ENCODE results near the gene TXNRD1.
"Not testable (repeated sequence)": the region's sequence is repeated elsewhere in the genome, so short reads cannot be mapped to it uniquely, and the experiment has no call there.

TXNRD1 gene

DNA sequence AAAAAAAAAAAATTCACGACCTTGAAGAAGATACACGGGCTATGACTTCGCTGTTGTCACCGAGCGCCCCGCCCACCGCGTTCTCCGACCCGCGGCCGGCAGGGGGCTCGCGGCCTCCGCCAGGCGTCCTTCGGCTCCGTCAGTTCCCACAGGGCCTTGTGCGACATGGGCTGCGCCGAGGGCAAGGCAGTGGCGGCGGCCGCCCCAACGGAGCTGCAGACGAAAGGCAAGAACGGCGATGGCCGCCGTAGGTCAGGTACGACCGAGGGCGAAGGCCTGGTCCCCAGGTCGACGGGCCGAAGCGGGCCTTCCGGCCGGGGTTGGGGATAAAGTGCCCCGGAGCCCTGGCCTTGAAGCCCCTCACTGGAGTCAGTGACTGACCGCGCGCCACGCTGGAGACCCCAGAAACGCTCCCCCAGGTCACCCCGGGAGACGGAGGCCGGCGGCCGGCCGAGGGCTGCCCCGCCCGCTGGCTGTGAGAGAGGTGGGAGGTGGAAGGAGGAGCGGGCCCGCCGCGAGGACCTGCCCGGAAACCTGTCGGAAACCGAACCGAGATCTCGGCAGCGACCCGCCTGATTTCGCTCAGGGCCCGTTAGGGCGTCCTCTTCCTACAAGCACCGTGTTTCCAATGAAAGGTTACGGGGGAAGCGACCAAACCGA lies at the start of gene TXNRD1:
TXNRD1 (plus strand) TSS at position 142 of the 660 bp plus-strand sequence; CDS start at position 166, 24 bp downstream.
- DNase-seq (ENCODE audit: low read depth): peak; percentile 76

DNA sequence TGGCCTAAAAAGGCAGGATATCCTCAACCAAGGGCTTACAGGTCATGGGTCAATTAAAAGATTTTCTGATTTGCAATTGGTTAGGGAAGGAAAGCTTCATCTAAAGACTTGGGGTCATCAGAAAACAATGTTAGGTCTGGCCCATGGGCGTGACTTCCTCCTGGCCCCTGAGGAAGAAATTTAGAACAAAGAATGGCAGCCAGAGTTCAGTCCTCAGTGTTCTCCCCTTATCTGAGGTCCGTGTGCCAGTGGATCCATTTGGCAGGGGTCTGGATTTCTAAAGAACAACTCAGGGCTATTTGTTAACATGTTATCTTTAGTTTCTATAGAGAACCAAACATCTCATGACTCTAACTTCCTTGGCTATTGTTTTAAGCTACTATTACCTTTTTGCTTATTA lies 49.8 kb upstream of the TXNRD1 start:
- no peak for DNase-seq (ENCODE audit: low read depth)

DNA sequence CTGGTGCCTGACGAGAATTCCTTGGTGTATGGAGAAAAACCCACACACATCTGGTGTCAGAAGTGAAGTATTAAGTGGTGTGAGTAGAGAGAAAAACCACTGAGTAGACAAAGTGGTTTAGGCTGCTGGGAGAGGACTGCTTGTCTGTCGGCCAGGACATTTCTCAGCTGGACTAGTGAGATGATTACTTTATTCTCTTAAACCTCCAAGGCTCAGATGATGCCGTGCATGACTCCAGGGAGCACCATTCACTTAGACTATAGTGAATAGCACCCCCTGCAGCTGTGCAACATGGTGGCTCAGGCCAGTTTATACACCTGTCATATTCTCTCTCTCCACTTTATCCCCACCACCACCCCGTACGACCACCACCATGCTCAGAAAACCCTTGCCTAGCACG lies 49.1 kb upstream of the TXNRD1 start:
- no peak for DNase-seq (ENCODE audit: low read depth)

DNA sequence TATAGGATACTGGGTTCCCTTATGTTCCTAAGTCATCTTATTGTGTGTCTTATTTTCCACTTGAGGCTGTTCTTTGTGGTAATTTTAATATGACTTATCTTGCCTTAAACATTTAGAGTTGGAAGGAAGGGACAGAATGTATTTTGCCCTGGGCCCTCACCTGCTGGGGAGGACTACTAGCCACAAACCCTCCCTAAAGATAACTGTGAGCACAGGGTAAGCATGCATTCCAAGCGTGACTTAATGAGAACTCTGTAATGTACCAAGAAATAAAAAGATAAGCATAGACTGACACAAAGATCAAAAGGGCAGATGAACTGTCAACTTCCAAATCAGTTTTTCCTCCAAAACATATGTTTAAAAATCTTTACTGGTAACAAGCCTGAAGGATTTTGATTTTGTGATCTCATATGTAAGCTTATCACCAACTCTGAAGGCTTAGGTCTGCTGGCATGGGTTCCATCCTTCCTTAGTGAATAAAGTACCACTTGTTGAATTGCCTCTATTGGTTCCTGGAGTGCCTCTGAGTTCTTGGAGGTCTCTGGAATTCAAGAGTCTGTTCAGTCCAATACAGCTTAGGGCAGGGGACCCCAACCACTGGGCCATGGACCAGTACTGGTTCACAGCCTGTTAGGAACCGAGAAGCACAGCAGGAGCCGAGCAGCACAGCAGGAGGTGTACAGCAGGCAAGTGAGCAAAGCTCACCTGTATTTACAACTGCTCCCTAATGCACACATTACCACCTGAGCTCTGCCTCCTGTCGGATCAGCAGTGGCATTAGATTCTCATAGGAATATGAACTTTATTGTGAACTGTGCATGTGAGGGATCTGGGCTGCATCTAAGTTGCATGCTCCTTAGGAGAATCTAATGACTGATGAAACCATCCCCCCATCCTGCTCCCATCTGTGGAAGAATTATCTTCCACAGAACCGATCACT lies 47.8 kb upstream of the TXNRD1 start:
- DNase-seq (ENCODE audit: low read depth): no peak

DNA sequence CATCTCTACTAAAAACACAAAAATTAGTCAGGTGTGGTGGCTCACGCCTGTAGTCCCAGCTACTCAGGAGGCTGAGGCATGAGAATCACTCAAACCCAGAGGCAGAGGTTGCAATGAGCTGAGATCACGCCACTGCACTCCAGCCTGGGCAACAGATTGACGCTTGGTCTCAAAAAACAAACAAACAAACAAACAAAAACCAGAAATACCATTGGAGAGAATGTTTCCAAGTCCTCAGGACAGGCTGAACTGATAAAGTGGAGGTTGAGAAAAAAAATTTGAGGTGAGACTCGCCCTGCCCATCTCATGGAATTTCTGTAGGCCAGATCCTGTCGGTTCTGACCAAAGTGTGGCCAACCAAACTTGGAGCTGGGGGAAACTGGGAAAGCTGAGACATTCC lies 47.0 kb upstream of the TXNRD1 start:
- no peak for DNase-seq (ENCODE audit: low read depth)

DNA sequence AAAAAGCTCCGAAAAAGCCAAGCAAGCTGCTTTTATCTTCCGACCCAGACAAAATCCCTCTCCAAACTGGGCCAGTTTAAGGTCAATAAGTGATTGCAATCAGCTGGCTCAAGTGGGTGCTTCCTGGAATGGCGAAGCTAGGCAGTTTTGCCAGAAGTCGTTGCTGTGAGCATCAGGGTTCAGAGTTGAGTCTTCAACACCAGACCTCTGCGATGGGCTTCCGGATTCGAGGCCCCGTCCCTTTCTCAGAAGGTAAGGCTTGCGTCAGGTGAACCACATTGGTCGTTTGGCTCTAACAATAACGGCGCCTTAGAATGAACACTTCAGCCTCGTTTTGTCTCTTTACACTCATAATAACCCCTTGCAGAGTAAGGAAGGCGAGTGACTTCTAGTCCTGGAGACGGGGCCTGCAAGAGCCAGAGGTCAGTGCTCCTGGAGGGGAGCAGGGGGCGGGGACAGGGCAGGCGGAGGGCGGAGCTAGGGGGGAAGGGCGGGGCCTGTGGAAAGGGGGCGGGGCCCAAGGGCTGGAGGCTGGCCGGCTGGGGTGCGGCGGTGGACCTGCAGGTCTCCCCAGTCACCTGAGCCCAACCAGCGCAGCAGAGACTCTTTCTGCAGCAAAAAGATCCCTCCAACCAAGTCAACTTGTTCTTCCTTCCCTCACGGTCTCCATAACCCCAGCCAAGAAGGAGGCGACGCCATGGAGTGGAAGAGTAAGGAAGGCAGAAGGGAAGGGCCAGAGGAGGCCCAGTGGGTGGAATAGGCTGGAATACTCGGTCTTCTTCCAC lies 43.6 kb upstream of the TXNRD1 start:
- no peak for DNase-seq (ENCODE audit: low read depth)

DNA sequence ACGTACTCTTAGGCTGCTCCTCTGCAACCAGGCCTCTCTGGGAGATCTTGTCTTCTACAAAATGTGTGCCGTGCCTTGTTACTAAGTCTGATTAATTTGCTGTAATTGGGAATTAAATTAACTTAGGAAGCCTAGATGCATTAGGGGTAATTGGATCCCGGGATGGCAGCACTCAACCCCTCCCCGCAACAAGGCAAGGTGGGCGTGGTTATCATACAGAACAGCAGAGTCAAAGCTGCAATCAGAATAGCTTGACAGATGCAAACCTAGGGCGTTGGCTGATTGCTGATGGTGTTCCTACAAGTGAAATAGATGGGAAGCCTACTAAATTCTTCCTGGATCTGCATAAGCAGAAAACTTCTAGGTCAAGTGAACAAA lies 43.0 kb upstream of the TXNRD1 start:
- DNase-seq (ENCODE audit: low read depth): no peak

DNA sequence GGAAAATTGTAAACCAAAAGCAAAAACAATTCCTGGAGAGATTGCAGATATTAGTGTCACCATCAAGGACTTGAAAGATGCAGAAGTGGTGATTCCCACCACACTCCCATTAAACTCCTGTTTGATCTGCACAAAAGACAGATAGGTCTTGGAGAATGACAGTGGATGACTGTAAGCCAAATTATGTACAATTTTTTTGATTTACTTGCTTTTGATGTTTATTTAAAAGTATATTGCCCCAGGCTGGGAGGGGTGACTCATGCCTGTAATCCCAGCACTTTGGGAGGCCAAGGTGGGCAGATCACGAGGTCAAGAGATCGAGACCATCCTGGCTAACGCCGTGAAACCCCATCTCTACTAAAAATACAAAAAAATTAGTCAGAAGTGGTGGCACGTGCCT lies 41.8 kb upstream of the TXNRD1 start:
- DNase-seq (ENCODE audit: low read depth): not testable (repeated sequence)

DNA sequence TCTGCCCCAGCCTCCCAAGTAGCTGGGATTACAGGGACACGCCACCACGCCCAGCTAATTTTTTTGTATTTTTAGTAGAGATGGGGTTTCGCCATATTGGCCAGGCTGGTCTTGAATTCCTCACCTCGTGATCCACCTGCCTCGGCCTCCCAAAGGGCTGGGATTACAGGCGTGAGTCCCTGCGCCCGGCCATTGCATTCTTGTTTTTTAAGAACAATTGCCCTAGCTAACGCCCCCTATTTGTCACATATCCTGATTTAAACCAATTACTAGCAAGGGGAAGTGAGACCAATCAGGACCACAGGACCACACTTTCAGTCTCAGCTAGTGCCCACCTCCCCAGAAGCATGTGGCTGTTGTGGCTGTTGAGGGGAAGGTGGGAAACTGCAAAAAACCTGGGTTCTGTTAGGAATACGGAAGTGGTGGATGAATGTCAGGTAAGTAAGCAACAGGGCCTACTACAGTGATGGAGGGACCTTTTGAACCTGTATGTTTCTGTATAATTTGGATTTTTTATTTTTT lies 39.8 kb upstream of the TXNRD1 start:
- no peak for DNase-seq (ENCODE audit: low read depth)

DNA sequence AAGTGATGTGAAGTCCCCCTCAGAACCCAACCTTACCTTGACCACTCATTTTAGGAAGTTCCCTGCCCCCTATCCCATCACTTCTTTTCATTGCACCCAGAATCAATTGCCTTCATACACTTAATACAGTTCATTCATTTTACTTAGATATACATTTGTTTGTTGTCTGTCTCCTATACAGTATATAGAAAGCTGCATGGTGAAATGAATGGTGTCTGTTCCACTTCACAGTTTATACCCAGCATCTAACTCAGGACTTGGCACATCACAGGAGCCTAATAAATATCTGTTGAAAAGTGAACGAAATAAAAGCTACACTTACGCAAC lies 38.3 kb upstream of the TXNRD1 start:
- no peak for DNase-seq (ENCODE audit: low read depth)

DNA sequence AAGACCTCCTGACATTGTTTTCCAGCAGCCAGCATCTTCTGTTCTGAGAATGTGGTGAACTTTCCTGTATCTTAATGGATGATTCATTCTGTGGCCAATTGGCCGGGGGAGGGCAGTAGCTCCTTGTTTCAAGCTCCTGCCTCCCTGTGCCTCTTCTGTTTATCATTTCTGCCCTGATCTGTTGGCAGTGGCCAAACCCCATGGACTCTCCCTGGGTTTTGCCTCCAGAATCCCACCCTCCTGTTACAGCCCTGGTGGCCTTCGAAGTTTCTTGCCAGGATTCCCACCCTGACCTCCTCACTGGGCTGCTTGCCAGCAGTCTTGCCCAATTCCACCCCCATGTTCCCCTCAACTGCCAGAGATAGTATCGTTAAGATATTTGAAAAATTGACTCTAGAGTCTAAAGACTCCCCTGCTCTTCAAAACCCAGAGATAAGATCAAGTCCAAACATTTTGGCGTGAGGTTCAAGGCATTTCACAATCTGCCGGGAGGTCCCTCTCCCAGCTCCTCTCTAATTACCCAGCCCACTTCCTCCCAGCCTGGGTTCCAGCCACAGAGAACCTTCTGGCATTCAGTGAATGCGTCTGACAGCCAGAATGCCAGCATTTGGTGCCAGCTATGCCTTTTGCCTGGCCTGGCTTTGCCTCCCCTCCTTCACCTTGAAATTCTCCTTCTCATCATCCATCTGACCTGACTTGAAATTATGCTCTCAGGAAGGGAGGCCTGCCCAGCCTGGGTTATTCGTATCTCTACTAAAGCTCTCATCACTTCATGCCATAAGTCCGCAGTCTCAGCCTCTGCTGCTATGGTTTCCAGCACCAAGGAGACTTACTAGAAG lies 37.7 kb upstream of the TXNRD1 start:
- no peak for DNase-seq (ENCODE audit: low read depth)

DNA sequence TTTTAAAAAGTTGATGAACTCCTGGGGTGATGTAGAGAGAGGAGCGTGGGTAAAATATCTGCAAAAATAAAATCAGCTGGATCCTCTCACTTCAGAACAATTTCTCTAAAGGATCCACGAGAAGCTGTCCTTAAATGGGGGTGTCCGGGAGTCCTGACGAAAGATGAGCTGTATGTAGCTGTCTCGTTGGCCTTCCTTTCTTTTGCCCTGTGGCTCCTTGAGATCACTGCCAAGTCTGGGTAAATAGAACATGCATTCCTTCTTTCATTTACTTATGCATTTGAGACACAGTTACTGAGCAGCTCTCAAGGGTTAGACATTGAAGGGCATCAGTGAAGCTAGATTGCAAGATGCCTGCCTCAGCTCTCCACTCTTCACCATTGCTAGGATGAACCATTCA lies 35.2 kb upstream of the TXNRD1 start:
- no peak for DNase-seq (ENCODE audit: low read depth)

DNA sequence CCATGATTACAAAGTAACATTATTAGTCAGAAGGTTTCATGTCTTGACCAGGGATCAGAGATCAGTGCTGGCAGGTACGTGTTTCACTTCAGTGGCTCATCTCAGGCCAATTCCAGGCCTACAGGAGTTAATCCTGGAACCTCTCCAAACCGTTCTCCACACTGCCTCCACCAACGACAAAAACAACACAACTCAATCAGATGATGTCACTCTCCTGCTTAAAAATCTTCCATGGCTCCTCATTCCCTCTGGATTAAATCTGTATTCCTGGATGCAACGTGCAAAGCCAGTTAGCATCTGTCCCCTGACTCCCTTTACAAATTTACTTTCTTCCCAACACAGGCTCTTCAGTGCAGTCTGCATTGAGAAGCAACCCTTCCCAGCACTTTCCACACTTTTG lies 34.3 kb upstream of the TXNRD1 start:
- no peak for DNase-seq (ENCODE audit: low read depth)

DNA sequence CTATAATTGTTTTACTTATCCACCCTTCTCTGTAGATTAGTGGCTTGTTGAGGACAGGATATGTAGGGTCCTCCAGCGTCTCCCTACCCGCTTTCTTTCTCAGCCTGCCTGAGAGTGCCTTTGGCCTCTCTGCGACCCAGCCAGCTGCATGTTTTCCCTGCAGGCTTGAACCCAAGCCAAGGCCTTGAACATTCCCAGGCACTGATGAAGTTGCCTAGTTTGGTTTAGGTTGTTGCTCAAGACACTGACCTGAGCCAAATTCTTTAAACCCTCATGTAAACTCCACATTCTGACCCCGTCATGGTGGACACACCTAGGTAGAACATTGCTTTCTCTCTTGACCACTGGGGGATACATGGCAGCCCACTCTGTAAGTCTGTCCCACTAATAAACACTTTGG lies 33.4 kb upstream of the TXNRD1 start:
- no peak for DNase-seq (ENCODE audit: low read depth)

DNA sequence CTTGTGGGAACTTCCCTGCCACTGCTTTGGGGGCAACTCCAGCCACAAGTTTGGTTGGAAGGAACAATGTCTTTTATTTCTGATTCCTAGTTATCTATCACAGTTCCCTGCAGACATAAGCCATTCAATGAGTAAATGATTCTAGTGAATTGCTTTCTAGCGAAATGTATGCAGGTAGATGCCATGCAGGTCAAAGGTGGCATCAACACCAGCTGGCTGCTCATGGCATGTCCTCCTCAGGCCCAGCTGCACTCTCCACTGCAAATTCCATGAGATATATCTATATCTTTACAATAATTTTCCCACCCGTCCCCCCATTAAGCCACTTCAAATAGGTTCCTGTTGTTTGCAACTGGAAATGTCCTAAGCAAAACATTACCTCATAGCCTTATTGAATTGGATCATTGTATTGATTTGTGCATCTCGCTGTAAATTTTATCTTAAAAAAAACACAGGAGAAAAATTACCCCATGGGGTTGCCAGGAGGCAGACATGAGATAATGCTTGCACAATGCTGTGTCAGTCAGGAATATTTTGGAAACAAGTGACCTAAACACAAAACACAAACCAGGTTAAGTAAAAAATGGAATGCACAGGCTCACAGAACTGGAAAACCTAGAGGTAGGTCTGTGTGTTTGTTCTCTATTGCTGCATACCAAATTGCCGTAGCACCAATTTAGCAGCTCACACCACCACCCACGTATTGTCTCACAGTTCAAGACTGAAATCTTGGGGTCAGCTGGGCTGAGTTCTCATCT lies 32.8 kb upstream of the TXNRD1 start:
- no peak for DNase-seq (ENCODE audit: low read depth)

DNA sequence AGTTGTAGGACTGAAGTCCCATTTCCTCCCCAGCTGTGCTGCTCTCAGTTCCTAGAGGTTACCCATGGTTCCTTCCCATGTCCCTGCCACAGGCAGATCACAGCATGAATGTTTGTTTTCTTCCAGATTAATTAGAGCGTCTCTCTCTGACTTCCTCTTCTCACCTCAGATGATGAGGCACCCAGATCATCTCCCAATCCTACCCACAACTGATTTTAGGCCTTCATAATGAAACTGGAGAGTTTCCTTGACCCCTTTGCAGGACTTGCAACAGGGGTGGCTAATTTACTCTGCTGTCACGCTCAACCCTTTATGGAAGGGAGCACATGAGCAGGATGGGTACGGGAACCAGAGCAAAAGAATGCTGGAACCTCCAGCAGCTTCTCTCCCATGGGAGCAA lies 32.1 kb upstream of the TXNRD1 start:
- no peak for DNase-seq (ENCODE audit: low read depth)

DNA sequence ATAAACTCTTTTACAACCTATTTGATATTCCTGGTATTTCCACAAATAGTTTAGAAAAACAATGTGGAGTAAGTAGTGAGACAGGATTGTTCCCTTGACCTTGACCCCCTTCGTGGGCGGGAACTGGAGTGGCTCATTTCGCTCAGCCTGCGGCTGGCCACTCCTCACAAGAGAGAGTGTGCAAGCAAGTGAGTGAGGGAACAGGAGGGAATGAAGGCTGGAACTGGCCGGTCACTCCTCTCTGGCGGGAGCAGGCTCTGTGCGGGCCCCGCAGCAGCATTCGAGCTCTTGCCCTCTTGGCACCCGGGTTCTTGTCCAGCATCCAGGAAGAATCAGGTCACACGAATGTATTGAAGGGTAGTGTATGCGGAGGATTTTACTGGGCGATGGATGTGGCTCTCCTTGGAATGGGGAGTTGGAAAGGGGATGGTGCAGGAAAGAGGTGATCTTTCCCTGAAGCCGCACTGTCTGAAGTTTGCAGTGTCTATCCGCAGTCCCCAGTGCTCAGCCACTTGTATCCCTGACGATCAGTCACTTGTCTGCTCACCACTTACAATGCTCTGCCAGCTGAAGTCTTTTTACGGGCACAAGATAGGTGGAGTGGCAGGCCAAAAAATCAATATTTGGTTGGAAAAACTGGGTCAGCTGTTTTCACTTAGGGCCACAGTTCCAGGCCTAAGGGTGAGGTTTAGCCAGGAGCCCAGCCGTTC lies 28.0 kb upstream of the TXNRD1 start:
- no peak for DNase-seq (ENCODE audit: low read depth)

DNA sequence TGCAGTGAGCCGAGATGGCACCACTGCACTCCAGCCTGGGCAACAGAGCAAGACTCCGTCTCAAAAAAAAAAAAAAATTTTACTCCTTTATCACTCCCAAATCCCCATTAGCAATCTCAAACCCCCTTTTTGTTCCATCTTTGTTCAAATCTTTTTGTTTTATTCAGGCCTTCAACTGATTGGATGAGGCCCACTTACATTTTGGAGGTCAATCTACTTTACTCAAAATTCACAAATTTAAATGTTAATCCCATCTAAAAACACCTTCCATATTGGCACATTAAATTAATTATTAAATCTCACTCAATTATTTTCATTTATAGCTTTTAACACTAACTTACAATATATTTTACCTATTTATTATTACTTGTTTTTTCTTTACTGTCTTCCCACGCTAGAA lies 27.0 kb upstream of the TXNRD1 start:
- no peak for DNase-seq (ENCODE audit: low read depth)

DNA sequence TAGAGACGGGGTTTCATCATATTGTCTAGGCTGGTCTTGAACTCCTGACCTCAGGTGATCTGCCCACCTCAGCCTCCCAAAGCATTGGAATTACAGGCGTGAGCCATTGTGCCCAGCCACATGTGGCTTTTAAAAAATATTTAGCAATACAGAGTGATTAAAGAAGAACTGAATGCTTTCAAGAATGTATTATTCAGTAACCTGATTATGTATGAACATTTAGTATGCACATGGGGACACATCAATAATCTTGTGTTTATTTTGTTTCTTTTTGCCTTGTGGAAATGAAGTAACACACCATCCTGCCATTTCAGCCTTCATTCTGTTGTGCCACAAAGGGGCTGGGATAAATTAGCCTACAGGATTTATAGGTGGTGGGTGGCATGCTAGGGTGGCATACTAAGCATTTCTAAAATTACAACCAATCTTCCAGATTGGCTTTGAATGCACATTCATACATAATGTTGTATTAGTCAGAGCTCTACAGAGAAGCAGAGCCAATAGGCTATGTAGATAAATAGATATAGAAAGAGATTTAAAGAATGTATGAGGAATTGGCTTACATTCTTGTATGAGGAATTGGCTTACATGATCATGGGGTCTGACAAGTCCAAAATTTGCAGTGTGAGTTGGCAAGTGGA lies 25.5 kb upstream of the TXNRD1 start:
- DNase-seq (ENCODE audit: low read depth): no peak

DNA sequence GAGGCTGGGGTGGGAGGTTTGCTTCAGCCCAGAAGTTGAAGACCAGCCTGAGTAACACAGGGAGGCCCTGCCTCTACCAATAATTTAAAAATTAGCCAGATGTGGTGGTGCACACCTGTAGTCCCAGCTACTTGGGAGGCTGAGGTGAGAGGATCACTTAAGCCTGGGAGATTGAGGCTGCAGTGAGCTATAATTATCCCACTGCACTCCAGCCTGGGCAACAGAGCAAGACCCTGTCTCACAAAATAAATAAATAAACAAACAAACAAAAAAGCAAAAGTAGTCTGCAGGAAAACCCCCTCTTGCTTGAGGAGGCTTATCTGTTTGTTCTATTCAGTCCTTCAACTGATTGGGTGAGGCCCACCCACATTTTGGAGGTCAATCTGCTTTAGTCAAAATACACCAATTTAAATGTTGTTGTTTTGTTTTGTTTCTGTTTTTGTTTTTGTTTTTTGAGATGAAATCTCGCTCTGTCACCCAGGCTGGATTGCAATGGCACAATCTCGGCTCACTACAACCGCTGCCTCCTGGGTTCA lies 24.9 kb upstream of the TXNRD1 start:
- no peak for DNase-seq (ENCODE audit: low read depth)

All from stimulated activated CD8-positive, alpha-beta memory T cell treated with anti-CD3 and anti-CD28 coated beads, Interleukin-12 subunit alpha, Interleukin-12 subunit beta, amount 100 ng/mL, for 4 hours (primary cell).